ENCODE data around the gene FRMD6. TPM values are rescaled to one million over a fixed set of nuclear protein-coding genes. Genes with fewer than 3 reads are reported as not detected.

Gene FRMD6
- total and polyA plus RNA-seq, 9 of the 15 experiments (the other 6 are each of a cell fraction or from before 2014, with no cell fraction given): 0.11 to 0.92 (median 0.53) TPM

- H3K4me2 ChIP-seq (ENCODE audit: insufficient read depth, low read length): no peak overlapping the region
- H4K20me1 ChIP-seq (replicated peaks; ENCODE audit: control insufficient read depth, insufficient read depth, low read length): no peaks in the 10 kb centered on the region
- no peak for TF ChIP-seq RBM14 (IDR thresholded peaks at IDR 0.05; ENCODE audit: borderline replicate concordance, insufficient read depth, low read depth, low read length)
- no peak overlapping the region for H3K27ac ChIP-seq (ENCODE audit: extremely low read depth, low read depth, low read length)
- H2AFZ ChIP-seq (ENCODE audit: low read depth, low read length): no peak overlapping the region
- H3K27me3 ChIP-seq (ENCODE audit: control insufficient read depth in 2 of 2, insufficient read depth in 2 of 2, low read length in 2 of 2): peaks cover 0 to 3% of the 10 kb centered on the region in 2 experiments; a peak in 1 of 5 replicates
- H3K4me1 ChIP-seq (replicated peaks in 1 of 2; ENCODE audit: control insufficient read depth in 2 of 2, insufficient read depth in 2 of 2, low read length in 2 of 2): no peaks in the 10 kb centered on the region
- BruUV-seq (replicated peaks): no TSS peak
- no peak overlapping the region for H3K9ac ChIP-seq (ENCODE audit: insufficient read depth in 1 of 2, low read depth in 2 of 2, low read length in 2 of 2)
- no peak overlapping the region for H3K4me3 ChIP-seq
- H3K36me3 ChIP-seq (ENCODE audit: control insufficient read depth, insufficient read depth, low read length): no peaks in the 10 kb centered on the region
- H3K9me1 ChIP-seq (ENCODE audit: control insufficient read depth, insufficient read depth, low read length): no peaks in the 10 kb centered on the region
- no peak for DNase-seq (ENCODE audit: extremely low read depth in 1 of 4, low spot score in 3 of 4)
- ChIA-PET POLR2A (no interaction called here), CTCF (ENCODE audit: low intra/inter-chr PET ratio) (no interaction called here)
- no peaks in the 10 kb centered on the region for H3K79me2 ChIP-seq (ENCODE audit: control insufficient read depth, insufficient read depth, low read length)
- in situ Hi-C loops (cut with MboI): no loop called here
- FAIRE-seq: no peak
- ATAC-seq: no peak
- intact Hi-C loops (cut with micrococcal nuclease): no loop called here
- no peaks in the 10 kb centered on the region for H3K9me3 ChIP-seq (replicated peaks; ENCODE audit: control insufficient read depth, insufficient read depth, low read depth, low read length)
Observed at GRCh38 chr14:51661504-51661903, 9.8 kb downstream of the FRMD6 start.

GRCh38 chr14:51663783-51664326, 12.1 kb downstream of the FRMD6 start:
- Histone ChIP-seq H3K4me1 (replicated peaks in 1 of 2; ENCODE audit: control insufficient read depth in 2 of 2, insufficient read depth in 2 of 2, low read length in 2 of 2) (no peaks in the 10 kb centered on the region), H3K9ac (ENCODE audit: insufficient read depth in 1 of 2, low read depth in 2 of 2, low read length in 2 of 2) (no peak overlapping the region), H3K9me1 (ENCODE audit: control insufficient read depth, insufficient read depth, low read length) (no peaks in the 10 kb centered on the region), H3K4me3 (no peak overlapping the region), H3K4me2 (ENCODE audit: insufficient read depth, low read length) (no peak overlapping the region), H3K27ac (ENCODE audit: extremely low read depth, low read depth, low read length) (no peak overlapping the region), H3K27me3 (ENCODE audit: control insufficient read depth in 2 of 2, insufficient read depth in 2 of 2, low read length in 2 of 2) (no peaks in the 10 kb centered on the region), H3K79me2 (ENCODE audit: control insufficient read depth, insufficient read depth, low read length) (no peaks in the 10 kb centered on the region), H3K9me3 (replicated peaks; ENCODE audit: control insufficient read depth, insufficient read depth, low read depth, low read length) (no peaks in the 10 kb centered on the region), H4K20me1 (replicated peaks; ENCODE audit: control insufficient read depth, insufficient read depth, low read length) (no peaks in the 10 kb centered on the region), H3K36me3 (ENCODE audit: control insufficient read depth, insufficient read depth, low read length) (no peaks in the 10 kb centered on the region), H2AFZ (ENCODE audit: low read depth, low read length) (no peak overlapping the region)
- POLR2A ChIA-PET: no interaction called here
- in situ Hi-C loops (cut with MboI): no loop called here
- BruUV-seq (replicated peaks): no TSS peak
- CTCF ChIA-PET (ENCODE audit: low intra/inter-chr PET ratio): no interaction called here
- intact Hi-C loops (cut with micrococcal nuclease): no loop called here
- FAIRE-seq: no peak
- no peak for ATAC-seq
- TF ChIP-seq PHB (CRISPR knock-in tag; IDR thresholded peaks at IDR 0.05) (no peak), SREBF2 (CRISPR knock-in tag; IDR thresholded peaks at IDR 0.05) (no peak), ZNF589 (CRISPR knock-in tag; IDR thresholded peaks at IDR 0.05; ENCODE audit: low read depth) (no peak), RB1 (IDR thresholded peaks at IDR 0.05; ENCODE audit: low read depth) (no peak), XRCC4 (IDR thresholded peaks at IDR 0.05; ENCODE audit: extremely low read depth, insufficient read depth, insufficient read length) (no peak)
- TF ChIP-seq, protein P1, sequence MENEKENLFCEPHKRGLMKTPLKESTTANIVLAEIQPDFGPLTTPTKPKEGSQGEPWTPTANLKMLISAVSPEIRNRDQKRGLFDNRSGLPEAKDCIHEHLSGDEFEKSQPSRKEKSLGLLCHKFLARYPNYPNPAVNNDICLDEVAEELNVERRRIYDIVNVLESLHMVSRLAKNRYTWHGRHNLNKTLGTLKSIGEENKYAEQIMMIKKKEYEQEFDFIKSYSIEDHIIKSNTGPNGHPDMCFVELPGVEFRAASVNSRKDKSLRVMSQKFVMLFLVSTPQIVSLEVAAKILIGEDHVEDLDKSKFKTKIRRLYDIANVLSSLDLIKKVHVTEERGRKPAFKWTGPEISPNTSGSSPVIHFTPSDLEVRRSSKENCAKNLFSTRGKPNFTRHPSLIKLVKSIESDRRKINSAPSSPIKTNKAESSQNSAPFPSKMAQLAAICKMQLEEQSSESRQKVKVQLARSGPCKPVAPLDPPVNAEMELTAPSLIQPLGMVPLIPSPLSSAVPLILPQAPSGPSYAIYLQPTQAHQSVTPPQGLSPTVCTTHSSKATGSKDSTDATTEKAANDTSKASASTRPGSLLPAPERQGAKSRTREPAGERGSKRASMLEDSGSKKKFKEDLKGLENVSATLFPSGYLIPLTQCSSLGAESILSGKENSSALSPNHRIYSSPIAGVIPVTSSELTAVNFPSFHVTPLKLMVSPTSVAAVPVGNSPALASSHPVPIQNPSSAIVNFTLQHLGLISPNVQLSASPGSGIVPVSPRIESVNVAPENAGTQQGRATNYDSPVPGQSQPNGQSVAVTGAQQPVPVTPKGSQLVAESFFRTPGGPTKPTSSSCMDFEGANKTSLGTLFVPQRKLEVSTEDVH (IDR thresholded peaks at IDR 0.05; ENCODE audit: low read depth, partially characterized antibody): no peak
- WGBS (ENCODE audit: insufficient coverage, low coverage, missing lambda C conversion rate): 2% methylated on average over 5 of the region's 5 CpGs
- no peak for DNase-seq (ENCODE audit: extremely low read depth in 1 of 4, low spot score in 3 of 4)
